Karpas-422 (cell line): ENCODE measurements around the gene CA5B. TPM values are rescaled to one million over a fixed set of nuclear protein-coding genes. Genes with fewer than 3 reads are reported as not detected.
"Not testable (repeated sequence)": the region's sequence is repeated elsewhere in the genome, so short reads cannot be mapped to it uniquely, and the experiment has no call there.

Source experiments
- DNase-seq: peaks from one replicate; pipeline ENCODE4 v3.0.0-alpha.2; 2015
- H2AFZ ChIP-seq: fragments of 200-600 bp; sonication (generic); 2 replicates; pipeline ENCODE4 v1.6.1; 2014; ENCODE audit warnings: antibody characterized with exemption, low read length, mixed read lengths
- H3K27ac ChIP-seq: fragments of 200-600 bp; sonication (generic); 2 replicates; pipeline ENCODE4 v1.5.1; 2014; ENCODE audit warnings: mild to moderate bottlenecking, low read length, moderate library complexity
- H3K27me3 ChIP-seq: fragments of 200-600 bp; sonication (generic); 2 replicates; pipeline ENCODE4 v1.6.1; 2014; ENCODE audit warnings: low read length, mixed read lengths
- H3K36me3 ChIP-seq: fragments of 200-600 bp; sonication (generic); 2 replicates; pipeline ENCODE4 v1.6.1; 2014; ENCODE audit warnings: low read length, mixed read lengths; ENCODE audit not compliant: insufficient read depth
- H3K4me1 ChIP-seq: fragments of 200-600 bp; sonication (generic); 2 replicates; pipeline ENCODE4 v1.6.1; 2014; ENCODE audit warnings: mild to moderate bottlenecking, low read length, mixed read lengths
- H3K4me2 ChIP-seq: fragments of 200-600 bp; sonication (generic); 2 replicates; pipeline ENCODE4 v1.6.1; 2014; ENCODE audit warnings: low read length, low read depth, mild to moderate bottlenecking; ENCODE audit not compliant: poor library complexity, severe bottlenecking
- H3K4me3 ChIP-seq: fragments of 200-600 bp; sonication (generic); 2 replicates; pipeline ENCODE4 v1.5.1; 2014; ENCODE audit warnings: mild to moderate bottlenecking, antibody characterized with exemption, low read length, mixed read lengths
- H3K79me2 ChIP-seq: fragments of 200-600 bp; sonication (generic); 2 replicates; pipeline ENCODE4 v1.6.1; 2014; ENCODE audit warnings: mild to moderate bottlenecking, low read length, mixed read lengths
- H3K9ac ChIP-seq: fragments of 200-600 bp; sonication (generic); 2 replicates; pipeline ENCODE4 v1.6.0; 2014; ENCODE audit warnings: low read length
- H3K9me2 ChIP-seq: fragments of 200-600 bp; sonication (generic), shearing (Covaris generic); replicated peaks from 2 replicates; pipeline ENCODE4 v1.6.0; 2014; ENCODE audit warnings: mild to moderate bottlenecking, low read length, moderate library complexity; ENCODE audit not compliant: insufficient read depth
- H3K9me3 ChIP-seq: fragments of 300-700, 200-600 bp; sonication (generic); 2 replicates; pipeline ENCODE4 v1.6.1; 2014; ENCODE audit warnings: low read length, mixed read lengths
- H4K20me1 ChIP-seq: fragments of 200-600 bp; sonication (generic); 2 replicates; pipeline ENCODE4 v1.6.1; 2014; ENCODE audit warnings: mild to moderate bottlenecking, antibody characterized with exemption, low read length, low read depth; ENCODE audit not compliant: insufficient read depth
- total RNA-seq: library from RNA; depleted of rRNA; stranded (reverse); fragments of >200 nt; shearing (Covaris generic); gene quantifications from 2 replicates; pipeline ENCODE4 v1.2.3, GENCODE V29; 2014; ENCODE audit warnings: low replicate concordance

CA5B gene
- total RNA-seq, 1 experiment from 2014 or later = 14.1 TPM

GRCh38 chrX:15744181-15744867 is 6.3 kb downstream of the CA5B start:
- Histone ChIP-seq H3K4me1 (no peaks in the 10 kb centered on the region), H3K27ac (no peak overlapping the region), H3K4me2 (no peak overlapping the region), H3K9me2 (no peaks in the 10 kb centered on the region), H3K36me3 (no peaks in the 10 kb centered on the region), H3K9me3 (no peaks in the 10 kb centered on the region), H4K20me1 (no peaks in the 10 kb centered on the region), H3K79me2 (no peaks in the 10 kb centered on the region; the same call in 1 of the 2 replicates), H3K9ac (no peak overlapping the region), H3K27me3 (no peaks in the 10 kb centered on the region), H3K4me3 (no peak overlapping the region), H2AFZ (no peak overlapping the region)
- DNase-seq = no peak

GRCh38 chrX:15745179-15745578 is 7.1 kb downstream of the CA5B start:
- Histone ChIP-seq H3K4me1 (no peaks in the 10 kb centered on the region), H3K4me2 (no peak overlapping the region)

GRCh38 chrX:15746651-15747050 is 8.6 kb downstream of the CA5B start:
- H3K9me2 ChIP-seq, H4K20me1 ChIP-seq, H3K4me3 ChIP-seq, DNase-seq, H3K4me2 ChIP-seq, H3K27me3 ChIP-seq, H3K9ac ChIP-seq, H3K36me3 ChIP-seq, H3K27ac ChIP-seq, H3K9me3 ChIP-seq, H2AFZ ChIP-seq, H3K79me2 ChIP-seq, H3K4me1 ChIP-seq: not testable (repeated sequence)

More at GRCh38 chrX:15745179-15745578, 7.1 kb downstream of the CA5B start:
- Histone ChIP-seq H4K20me1 (no peaks in the 10 kb centered on the region), H3K9ac (no peak overlapping the region), H3K27ac (no peak overlapping the region), H3K79me2 (peaks cover 4% of the 10 kb centered on the region; the same call in 1 of the 2 replicates), H3K36me3 (no peaks in the 10 kb centered on the region), H3K9me2 (no peaks in the 10 kb centered on the region), H3K27me3 (no peaks in the 10 kb centered on the region), H3K9me3 (no peaks in the 10 kb centered on the region), H3K4me3 (no peak overlapping the region), H2AFZ (no peak overlapping the region)
- DNase-seq = no peak

GRCh38 chrX:15747626-15748173 is 9.6 kb downstream of the CA5B start:
- H3K4me3 ChIP-seq = no peak overlapping the region
- no peak for DNase-seq
- H3K27me3 ChIP-seq = no peaks in the 10 kb centered on the region
- H2AFZ ChIP-seq = no peak overlapping the region
- H3K79me2 ChIP-seq = peaks cover 4% of the 10 kb centered on the region; the same call in 1 of the 2 replicates
- no peaks in the 10 kb centered on the region for H3K9me2 ChIP-seq
- no peak overlapping the region for H3K4me2 ChIP-seq
- H3K9me3 ChIP-seq = no peaks in the 10 kb centered on the region
- H3K36me3 ChIP-seq = no peaks in the 10 kb centered on the region
- no peak overlapping the region for H3K27ac ChIP-seq
- no peaks in the 10 kb centered on the region for H4K20me1 ChIP-seq
- H3K4me1 ChIP-seq = no peaks in the 10 kb centered on the region
- no peak overlapping the region for H3K9ac ChIP-seq

- Histone ChIP-seq H3K9me3 (no peaks in the 10 kb centered on the region), H4K20me1 (no peaks in the 10 kb centered on the region), H3K4me1 (no peaks in the 10 kb centered on the region), H3K27ac (no peak overlapping the region), H3K27me3 (no peaks in the 10 kb centered on the region), H3K79me2 (peaks cover 4% of the 10 kb centered on the region; the same call in 1 of the 2 replicates), H3K9me2 (no peaks in the 10 kb centered on the region), H3K36me3 (no peaks in the 10 kb centered on the region), H3K4me3 (no peak overlapping the region), H3K9ac (no peak overlapping the region), H3K4me2 (no peak overlapping the region), H2AFZ (no peak overlapping the region)
- no peak for DNase-seq
These were observed 10.8 kb downstream of the CA5B start for GRCh38 chrX:15748841-15749240.

- no peak overlapping the region for H2AFZ ChIP-seq
- 0 out of 2 replicates have a peak, but pooled peaks cover 4% of the 10 kb centered on the region for H3K79me2 ChIP-seq
- H3K4me2 ChIP-seq = no peak overlapping the region
- H3K9ac ChIP-seq = no peak overlapping the region
- H3K36me3 ChIP-seq = no peaks in the 10 kb centered on the region
- H3K9me3 ChIP-seq = no peaks in the 10 kb centered on the region
- H3K27me3 ChIP-seq = no peaks in the 10 kb centered on the region
- H4K20me1 ChIP-seq = no peaks in the 10 kb centered on the region
- no peaks in the 10 kb centered on the region for H3K4me1 ChIP-seq
- no peak overlapping the region for H3K4me3 ChIP-seq
- H3K9me2 ChIP-seq = no peaks in the 10 kb centered on the region
- no peak for DNase-seq
- no peak overlapping the region for H3K27ac ChIP-seq
These were observed 11.9 kb downstream of the CA5B start for GRCh38 chrX:15749642-15750610.

- no peaks in the 10 kb centered on the region for H3K4me1 ChIP-seq
- no peaks in the 10 kb centered on the region for H3K9me2 ChIP-seq
- no peak for DNase-seq
- no peak overlapping the region for H3K4me3 ChIP-seq
- no peak overlapping the region for H2AFZ ChIP-seq
- H3K4me2 ChIP-seq = no peak overlapping the region
- no peaks in the 10 kb centered on the region for H4K20me1 ChIP-seq
- H3K27me3 ChIP-seq = no peaks in the 10 kb centered on the region
- no peak overlapping the region for H3K9ac ChIP-seq
- no peaks in the 10 kb centered on the region for H3K9me3 ChIP-seq
- H3K36me3 ChIP-seq = no peaks in the 10 kb centered on the region
- H3K27ac ChIP-seq = no peak overlapping the region
- 0 out of 2 replicates have a peak, but pooled peaks cover 4% of the 10 kb centered on the region for H3K79me2 ChIP-seq
These were observed 12.6 kb downstream of the CA5B start for GRCh38 chrX:15750611-15751154.
